ENCODE results near the gene EYA3. TPM values are rescaled to one million over a fixed set of nuclear protein-coding genes. Genes with fewer than 3 reads are reported as not detected.
"Not testable (repeated sequence)": the region's sequence is repeated elsewhere in the genome, so short reads cannot be mapped to it uniquely, and the experiment has no call there.

Gene EYA3
- total and polyA plus RNA-seq, 2 of the 4 experiments (the other 2 are of a cell fraction): 9.1 to 17.6 TPM

GRCh38 chr1:28003117-28003516 lies 85.3 kb downstream of the EYA3 start:
- H3K23ac ChIP-seq (ENCODE audit: low read depth, low read length); H2AFZ ChIP-seq (replicated peaks; ENCODE audit: low read length, poor library complexity); H3K4me1 ChIP-seq (ENCODE audit: control insufficient read depth, insufficient read depth, low read length); H3K18ac ChIP-seq (ENCODE audit: low read depth, low read length); H2BK20ac ChIP-seq (ENCODE audit: low read depth, low read length); H4K20me1 ChIP-seq (ENCODE audit: insufficient read depth, low read length); DNase-seq; ATAC-seq (ENCODE audit: low read depth); H2AK9ac ChIP-seq (replicated peaks; ENCODE audit: low read depth, low read length, poor library complexity); H3K79me1 ChIP-seq (ENCODE audit: low read depth in 1 of 2, low read length in 2 of 2); H3K9me1 ChIP-seq (ENCODE audit: insufficient read depth, low read length); in situ Hi-C loops (cut with MboI; ENCODE audit: low sequenced_read_pairs); intact Hi-C loops (cut with micrococcal nuclease); BruUV-seq (replicated peaks); H3K27ac ChIP-seq (ENCODE audit: insufficient read depth, low read length); H4K5ac ChIP-seq (ENCODE audit: low read depth, low read length); H4K91ac ChIP-seq (ENCODE audit: insufficient read depth, low read depth, low read length); H3K14ac ChIP-seq (replicated peaks; ENCODE audit: low read depth, low read length); H3K4me3 ChIP-seq (ENCODE audit: insufficient read depth, low read depth, low read length); H2BK5ac ChIP-seq (ENCODE audit: low read depth, low read length, poor library complexity, severe bottlenecking); H3K9ac ChIP-seq (ENCODE audit: low read depth, low read length); H2AK5ac ChIP-seq (ENCODE audit: low read depth, low read length); H3K56ac ChIP-seq (ENCODE audit: extremely low read depth, insufficient read depth, low read length); H4K8ac ChIP-seq (ENCODE audit: low read depth in 2 of 2, low read length in 2 of 2); dilution Hi-C loops (cut with HindIII; ENCODE audit: low sequenced_read_pairs, unreplicated experiment); H3K4ac ChIP-seq (ENCODE audit: low read depth, low read length); H3K9me3 ChIP-seq (ENCODE audit: control insufficient read depth, insufficient read depth, low read length); POLR2A ChIA-PET (ENCODE audit: unreplicated experiment); H2BK120ac ChIP-seq (ENCODE audit: low read depth, low read length); H2BK15ac ChIP-seq (ENCODE audit: low read depth, low read length); H3K4me2 ChIP-seq (ENCODE audit: low read depth, low read length); H3K27me3 ChIP-seq (ENCODE audit: control insufficient read depth, insufficient read depth, low read length): not testable (repeated sequence)
- peaks cover 19% of the 10 kb centered on the region for H3K36me3 ChIP-seq (ENCODE audit: control insufficient read depth, insufficient read depth, low read length)
- no CpG with 5 or more reads among the region's 8 CpGs for WGBS, 2 experiments (ENCODE audit: extremely low coverage in 2 of 2, insufficient read length in 1 of 2)
- CTCF ChIA-PET: interaction anchor here (0.7 kb wide), 1 partner anchor 23 kb away, joined by 3 read pairs; no protein-coding TSS in a partner anchor

All from IMR-90 (cell line).